ENCODE measurements around the gene RPP21. TPM values are rescaled to one million over a fixed set of nuclear protein-coding genes. Genes with fewer than 3 reads are reported as not detected.

Gene RPP21
- total and polyA plus RNA-seq, 4 donors: 15.7 to 56.9 (median 45.2) TPM

- H3K27me3 ChIP-seq (ENCODE audit: control insufficient read depth, insufficient read depth, low read length): no peaks in the 10 kb centered on the region
- H3K9me3 ChIP-seq (ENCODE audit: control insufficient read depth, insufficient read depth, low read length): no peaks in the 10 kb centered on the region
Observed at GRCh38 chr6:30328397-30328796, 16.6 kb upstream of the RPP21 start.

GRCh38 chr6:30329331-30329730 is 15.6 kb upstream of the RPP21 start:
- no peak for DNase-seq (ENCODE audit: low read depth in 4 of 6, low spot score in 6 of 6)
- H3K27me3 ChIP-seq (ENCODE audit: control insufficient read depth, insufficient read depth, low read length): no peaks in the 10 kb centered on the region
- no peaks in the 10 kb centered on the region for H3K9me3 ChIP-seq (ENCODE audit: control insufficient read depth, insufficient read depth, low read length)
- no peak overlapping the region for H3K4me3 ChIP-seq (ENCODE audit: low read depth, low read length)
- H3K36me3 ChIP-seq (ENCODE audit: control insufficient read depth, insufficient read depth, low read length): peaks cover 25% of the 10 kb centered on the region
- peaks cover 13% of the 10 kb centered on the region for H3K4me1 ChIP-seq (ENCODE audit: control insufficient read depth, insufficient read depth, low read length)
- no peak overlapping the region for H3K27ac ChIP-seq (ENCODE audit: low read depth, low read length)
- 100% methylated on average over 10 of the region's 12 CpGs for WGBS (ENCODE audit: insufficient coverage)

More at GRCh38 chr6:30328397-30328796, 16.6 kb upstream of the RPP21 start:
- H3K27ac ChIP-seq (ENCODE audit: low read depth, low read length): no peak overlapping the region
- DNase-seq (ENCODE audit: low read depth in 4 of 6, low spot score in 6 of 6): no peak
- H3K4me3 ChIP-seq (ENCODE audit: low read depth, low read length): no peak overlapping the region
- peaks cover 22% of the 10 kb centered on the region for H3K36me3 ChIP-seq (ENCODE audit: control insufficient read depth, insufficient read depth, low read length)
- H3K4me1 ChIP-seq (ENCODE audit: control insufficient read depth, insufficient read depth, low read length): peaks cover 13% of the 10 kb centered on the region

GRCh38 chr6:30331981-30332380 is 13.0 kb upstream of the RPP21 start:
- Histone ChIP-seq H3K4me1 (ENCODE audit: control insufficient read depth, insufficient read depth, low read length) (peaks cover 3% of the 10 kb centered on the region), H3K27me3 (ENCODE audit: control insufficient read depth, insufficient read depth, low read length) (no peaks in the 10 kb centered on the region), H3K36me3 (ENCODE audit: control insufficient read depth, insufficient read depth, low read length) (peaks cover 35% of the 10 kb centered on the region), H3K27ac (ENCODE audit: low read depth, low read length) (no peak overlapping the region), H3K4me3 (ENCODE audit: low read depth, low read length) (no peak overlapping the region), H3K9me3 (ENCODE audit: control insufficient read depth, insufficient read depth, low read length) (no peaks in the 10 kb centered on the region)
- DNase-seq (ENCODE audit: low read depth in 4 of 6, low spot score in 6 of 6): no peak
- 95% methylated on average over 2 of the region's 3 CpGs for WGBS (ENCODE audit: insufficient coverage)

GRCh38 chr6:30334075-30334783 is 10.7 kb upstream of the RPP21 start:
- WGBS (ENCODE audit: insufficient coverage): no CpG with 5 or more reads among the region's 2 CpGs
- H3K27me3 ChIP-seq (ENCODE audit: control insufficient read depth, insufficient read depth, low read length): no peaks in the 10 kb centered on the region
- H3K4me1 ChIP-seq (ENCODE audit: control insufficient read depth, insufficient read depth, low read length): no peaks in the 10 kb centered on the region
- peaks cover 34% of the 10 kb centered on the region for H3K36me3 ChIP-seq (ENCODE audit: control insufficient read depth, insufficient read depth, low read length)
- no peaks in the 10 kb centered on the region for H3K9me3 ChIP-seq (ENCODE audit: control insufficient read depth, insufficient read depth, low read length)
- no peak overlapping the region for H3K4me3 ChIP-seq (ENCODE audit: low read depth, low read length)
- DNase-seq (ENCODE audit: low read depth in 4 of 6, low spot score in 6 of 6): no peak
- H3K27ac ChIP-seq (ENCODE audit: low read depth, low read length): no peak overlapping the region

- H3K36me3 ChIP-seq (ENCODE audit: control insufficient read depth, insufficient read depth, low read length): peaks cover 25% of the 10 kb centered on the region
- H3K4me3 ChIP-seq (ENCODE audit: low read depth, low read length): no peak overlapping the region
- WGBS (ENCODE audit: insufficient coverage): no CpG with 5 or more reads among the region's 6 CpGs
- H3K4me1 ChIP-seq (ENCODE audit: control insufficient read depth, insufficient read depth, low read length): no peaks in the 10 kb centered on the region
- no peak overlapping the region for H3K27ac ChIP-seq (ENCODE audit: low read depth, low read length)
- H3K27me3 ChIP-seq (ENCODE audit: control insufficient read depth, insufficient read depth, low read length): no peaks in the 10 kb centered on the region
- no peaks in the 10 kb centered on the region for H3K9me3 ChIP-seq (ENCODE audit: control insufficient read depth, insufficient read depth, low read length)
- no peak for DNase-seq (ENCODE audit: low read depth in 4 of 6, low spot score in 6 of 6)
Observed at GRCh38 chr6:30340589-30341054, 4.3 kb upstream of the RPP21 start.

- Histone ChIP-seq H3K36me3 (ENCODE audit: control insufficient read depth, insufficient read depth, low read length) (peaks cover 19% of the 10 kb centered on the region), H3K9me3 (ENCODE audit: control insufficient read depth, insufficient read depth, low read length) (no peaks in the 10 kb centered on the region), H3K27me3 (ENCODE audit: control insufficient read depth, insufficient read depth, low read length) (no peaks in the 10 kb centered on the region), H3K4me3 (ENCODE audit: low read depth, low read length) (no peak overlapping the region), H3K4me1 (ENCODE audit: control insufficient read depth, insufficient read depth, low read length) (peaks cover 3% of the 10 kb centered on the region), H3K27ac (ENCODE audit: low read depth, low read length) (no peak overlapping the region)
- no peak for DNase-seq (ENCODE audit: low read depth in 4 of 6, low spot score in 6 of 6)
- WGBS (ENCODE audit: insufficient coverage): no CpG with 5 or more reads among the region's 3 CpGs
Observed at GRCh38 chr6:30341218-30341617, 3.7 kb upstream of the RPP21 start.

- H3K27me3 ChIP-seq (ENCODE audit: control insufficient read depth, insufficient read depth, low read length): no peaks in the 10 kb centered on the region
- 99% methylated on average over 16 of the region's 16 CpGs for WGBS (ENCODE audit: insufficient coverage)
Observed at GRCh38 chr6:30341728-30342127, 3.2 kb upstream of the RPP21 start.

GRCh38 chr6:30344191-30344867 is 627 bp upstream of the RPP21 start:
- Histone ChIP-seq H3K27ac (ENCODE audit: low read depth, low read length) (peak overlapping the region; percentile 84), H3K9me3 (ENCODE audit: control insufficient read depth, insufficient read depth, low read length) (no peaks in the 10 kb centered on the region), H3K27me3 (ENCODE audit: control insufficient read depth, insufficient read depth, low read length) (no peaks in the 10 kb centered on the region), H3K36me3 (ENCODE audit: control insufficient read depth, insufficient read depth, low read length) (peaks cover 27% of the 10 kb centered on the region), H3K4me3 (ENCODE audit: low read depth, low read length) (peak overlapping the region; percentile 91), H3K4me1 (ENCODE audit: control insufficient read depth, insufficient read depth, low read length) (peaks cover 6% of the 10 kb centered on the region)
- WGBS (ENCODE audit: insufficient coverage): 67% methylated on average over 2 of the region's 4 CpGs
- DNase-seq (ENCODE audit: low read depth in 4 of 6, low spot score in 6 of 6): no peak

More at GRCh38 chr6:30341728-30342127, 3.2 kb upstream of the RPP21 start:
- no peak overlapping the region for H3K27ac ChIP-seq (ENCODE audit: low read depth, low read length)
- no peak overlapping the region for H3K4me3 ChIP-seq (ENCODE audit: low read depth, low read length)
- DNase-seq (ENCODE audit: low read depth in 4 of 6, low spot score in 6 of 6): no peak
- peaks cover 22% of the 10 kb centered on the region for H3K36me3 ChIP-seq (ENCODE audit: control insufficient read depth, insufficient read depth, low read length)
- peaks cover 6% of the 10 kb centered on the region for H3K4me1 ChIP-seq (ENCODE audit: control insufficient read depth, insufficient read depth, low read length)
- H3K9me3 ChIP-seq (ENCODE audit: control insufficient read depth, insufficient read depth, low read length): no peaks in the 10 kb centered on the region

- WGBS (ENCODE audit: insufficient coverage): 64% methylated on average over 2 of the region's 4 CpGs
- Histone ChIP-seq H3K4me3 (ENCODE audit: low read depth, low read length) (peak overlapping the region; percentile 91), H3K27me3 (ENCODE audit: control insufficient read depth, insufficient read depth, low read length) (no peaks in the 10 kb centered on the region), H3K27ac (ENCODE audit: low read depth, low read length) (no peak overlapping the region), H3K36me3 (ENCODE audit: control insufficient read depth, insufficient read depth, low read length) (peaks cover 23% of the 10 kb centered on the region), H3K4me1 (ENCODE audit: control insufficient read depth, insufficient read depth, low read length) (peaks cover 6% of the 10 kb centered on the region), H3K9me3 (ENCODE audit: control insufficient read depth, insufficient read depth, low read length) (no peaks in the 10 kb centered on the region)
- DNase-seq (ENCODE audit: low read depth in 4 of 6, low spot score in 6 of 6): peak in 1 of 6 donors; percentile 7
Observed at GRCh38 chr6:30345852-30346251, 896 bp downstream of the RPP21 start.

GRCh38 chr6:30348957-30349356 is 4.0 kb downstream of the RPP21 start:
- DNase-seq (ENCODE audit: low read depth in 4 of 6, low spot score in 6 of 6): no peak
- 90% methylated on average over 1 of the region's 3 CpGs for WGBS (ENCODE audit: insufficient coverage)
- Histone ChIP-seq H3K4me1 (ENCODE audit: control insufficient read depth, insufficient read depth, low read length) (peaks cover 6% of the 10 kb centered on the region), H3K9me3 (ENCODE audit: control insufficient read depth, insufficient read depth, low read length) (no peaks in the 10 kb centered on the region), H3K27ac (ENCODE audit: low read depth, low read length) (no peak overlapping the region), H3K27me3 (ENCODE audit: control insufficient read depth, insufficient read depth, low read length) (no peaks in the 10 kb centered on the region), H3K36me3 (ENCODE audit: control insufficient read depth, insufficient read depth, low read length) (peaks cover 9% of the 10 kb centered on the region), H3K4me3 (ENCODE audit: low read depth, low read length) (no peak overlapping the region)

Measured in spinal cord (tissue), 10 donors.